ENCODE results near the gene ING1.

ING1 gene

DNA sequence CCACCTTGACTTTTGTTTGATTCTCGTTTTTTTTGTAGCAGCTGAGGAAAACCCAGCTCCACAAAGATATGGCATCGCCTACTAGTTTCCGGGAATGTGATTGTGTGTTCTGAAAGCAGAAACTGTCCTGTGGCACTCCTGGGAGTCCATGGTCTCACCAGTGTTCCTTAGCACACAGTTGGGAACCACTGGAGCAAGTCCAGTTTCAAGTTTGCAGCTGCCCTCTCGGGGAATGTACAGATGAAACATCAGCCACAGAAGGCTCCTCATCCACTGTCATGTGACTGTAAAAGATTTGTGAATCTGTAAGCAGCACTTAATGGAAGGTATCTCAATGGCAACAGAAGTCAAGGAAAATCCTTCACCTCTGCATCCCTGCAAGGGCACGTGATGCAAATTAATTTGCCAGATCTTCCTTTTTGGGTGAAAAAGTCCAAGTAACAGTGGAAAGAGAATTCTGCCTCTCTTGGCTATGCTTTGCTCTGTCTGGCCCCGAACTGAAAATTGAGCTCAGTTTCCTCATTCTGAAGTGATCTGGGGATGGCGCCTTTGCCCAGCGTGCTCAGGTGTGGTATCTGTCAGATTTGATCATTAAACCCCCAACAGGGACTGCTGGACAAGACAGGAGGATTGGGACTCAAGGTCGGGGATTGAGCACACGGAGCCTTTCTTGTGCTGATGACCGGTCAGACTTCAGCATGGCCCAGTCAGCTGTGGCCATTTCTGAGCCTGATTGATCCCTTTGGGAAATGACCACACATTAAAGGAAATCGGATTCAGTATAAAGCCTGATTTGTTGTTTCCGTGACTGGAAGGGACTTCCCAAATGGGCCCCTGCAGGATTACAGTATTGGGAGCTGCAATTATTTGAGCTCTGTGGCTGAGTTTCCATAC, 58.8 kb downstream of the ING1 start:
- no peak for DNase-seq (ENCODE audit: low read depth)

Data from activated T-helper 9 cell treated with anti-CD3 and anti-CD28 coated beads, Interleukin-2, amount 50 U/mL, for 16 hours (primary cell).